ENCODE results near the gene PAF1. TPM values are rescaled to one million over a fixed set of nuclear protein-coding genes. Genes with fewer than 3 reads are reported as not detected.

Gene PAF1
- total RNA-seq = 10 to 100 TPM; 44.0 to 47.2 TPM

DNA sequence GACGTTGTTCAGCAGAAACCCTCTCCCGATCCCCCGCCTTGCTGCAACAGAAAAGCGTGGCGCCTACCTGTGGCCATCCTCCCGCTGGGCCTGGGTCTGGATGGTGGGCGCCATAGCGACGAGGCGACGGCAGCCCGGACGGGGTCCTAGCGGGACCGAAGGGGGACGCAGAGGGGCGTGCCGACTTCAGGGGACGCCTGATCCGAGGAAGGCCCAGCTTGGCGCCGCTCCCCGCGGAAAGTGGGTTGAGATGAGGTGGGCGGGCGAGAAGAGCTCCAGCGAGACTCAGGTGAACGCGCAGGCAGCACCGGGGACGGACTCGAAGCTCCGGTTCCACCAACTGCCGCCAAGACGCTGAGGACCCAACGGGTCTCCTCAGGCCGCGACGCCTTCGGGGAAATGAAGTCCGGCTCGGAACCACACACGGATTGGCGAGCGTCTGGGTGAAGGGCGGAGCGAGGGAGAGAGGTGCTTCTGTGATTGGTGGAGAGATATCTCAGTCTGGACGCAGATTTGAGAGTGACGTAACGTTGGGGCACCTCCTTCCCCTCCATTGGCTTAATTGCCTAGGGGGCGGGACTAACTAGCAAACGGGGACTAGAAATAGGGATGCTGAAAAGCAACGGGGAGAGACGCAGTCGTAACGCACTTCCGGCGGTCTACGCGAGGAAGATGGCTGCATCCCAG, at the start of gene PAF1, which contains the start of gene MED29:
Gene PAF1 (minus strand): TSS at position 356 of the 687 bp plus-strand sequence. CDS start 242 bp downstream, at position 114.
Gene MED29 (plus strand): TSS at position 628 of the 687 bp plus-strand sequence. CDS start 45 bp downstream, at position 673.
- ChIA-PET POLR2A (interaction anchor here (0.9 to 3.4 kb wide), 28 partner anchors 12 to 549 kb away, joined by 3 to 60 read pairs (median 4); partner anchors contain the start of genes DLL3, EID2, GMFG and IFNL4), CTCF (interaction anchor here (0.5 to 3.9 kb wide), 11 partner anchors 11 to 800 kb away, joined by 3 to 34 read pairs (median 4); partner anchors contain the start of genes PLEKHG2, RPS16 and SAMD4B)
- peak; percentile 97 for DNase-seq
- Mint-ChIP-seq H3K27me3 (no peaks in the 10 kb centered on the region), H3K27ac (peak within 1 kb of the TSS; percentile 97), H3K4me3 (peak within 1 kb of the TSS; percentile 90), H3K9me3 (no peaks in the 10 kb centered on the region), H3K4me1 (peaks cover 51% of the 10 kb centered on the region), H3K36me3 (ENCODE audit: low read depth) (peaks cover 54% of the 10 kb centered on the region)

DNA sequence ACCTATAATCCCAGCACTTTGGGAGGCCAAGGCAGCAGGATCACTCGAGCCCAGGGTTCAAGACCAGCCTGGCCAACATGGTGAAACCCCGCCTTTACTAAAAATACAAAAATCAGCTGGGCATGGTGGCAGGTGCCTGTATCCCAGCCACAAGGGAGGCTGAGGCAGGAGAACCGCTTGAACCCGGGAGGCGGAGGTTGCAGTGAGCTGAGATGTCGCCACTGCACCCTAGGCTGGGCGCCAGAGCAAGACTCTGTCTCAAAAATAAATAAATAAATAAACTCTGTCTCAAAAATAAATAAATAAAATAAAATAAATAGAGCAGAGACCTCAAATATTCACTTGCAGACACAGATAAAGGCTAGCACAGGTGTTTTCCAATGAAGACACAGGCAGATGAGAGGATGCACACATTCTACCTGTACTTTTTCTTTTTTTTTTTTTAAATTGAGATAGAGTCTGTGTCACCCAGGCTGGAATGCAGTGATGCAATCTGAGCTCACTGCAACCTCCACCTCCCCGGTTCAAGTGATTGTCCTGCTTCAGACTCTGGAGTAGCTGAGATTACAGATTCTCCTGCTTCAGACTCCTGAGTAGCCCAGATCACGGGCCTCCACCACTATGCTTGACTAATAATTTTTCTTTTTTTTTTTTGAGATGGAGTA, 47.5 kb upstream of the PAF1 start:
- H3K27me3 Mint-ChIP-seq = no peaks in the 10 kb centered on the region
- CTCF ChIA-PET = interaction anchor here (0.6 to 4.6 kb wide), 6 partner anchors 36 to 917 kb away, joined by 3 to 61 read pairs (median 4); partner anchors contain the start of gene EID2B
- H3K36me3 Mint-ChIP-seq (ENCODE audit: low read depth) = peaks cover 26% of the 10 kb centered on the region
- H3K27ac Mint-ChIP-seq = no peak overlapping the region
- peaks cover 43% of the 10 kb centered on the region for H3K4me1 Mint-ChIP-seq
- no peak overlapping the region for H3K4me3 Mint-ChIP-seq
- POLR2A ChIA-PET = interaction anchor here (1.0 kb wide), 2 partner anchors 31 to 42 kb away, joined by 3 read pairs; partner anchors contain the start of gene TIMM50
- DNase-seq = no peak
- H3K9me3 Mint-ChIP-seq = no peaks in the 10 kb centered on the region

DNA sequence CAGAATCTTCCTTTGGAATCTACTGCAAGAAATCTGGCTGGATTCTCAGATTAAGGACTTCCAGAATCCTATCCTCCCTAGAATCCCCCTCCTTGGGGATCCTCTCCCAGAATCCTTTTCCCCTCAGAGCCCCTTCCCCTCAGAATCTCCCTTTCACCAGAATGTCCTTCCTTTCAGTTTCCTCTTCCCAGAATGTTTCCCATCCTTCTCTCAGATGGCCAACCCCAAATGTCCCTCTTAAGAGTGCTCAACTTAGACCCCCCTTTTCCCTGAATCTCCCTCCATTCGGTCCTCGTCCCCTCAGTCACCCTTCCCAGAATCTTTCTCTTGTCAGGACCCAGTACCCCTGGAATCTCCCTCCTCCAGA, 45.4 kb upstream of the PAF1 start:
- no peak for DNase-seq
- no peaks in the 10 kb centered on the region for H3K9me3 Mint-ChIP-seq
- peaks cover 61% of the 10 kb centered on the region for H3K4me1 Mint-ChIP-seq
- peak overlapping the region; percentile 98 for H3K27ac Mint-ChIP-seq
- ChIA-PET CTCF (interaction anchor here (0.9 to 1.9 kb wide), 15 partner anchors 9 to 534 kb away, joined by 3 to 25 read pairs (median 6); partner anchors contain the start of genes EID2B, GMFG, MED29 and PAF1), POLR2A (interaction anchor here (0.6 to 6.8 kb wide), 45 partner anchors 9 to 1828 kb away, joined by 3 to 157 read pairs (median 5); partner anchors contain the start of genes ACTN4, EID2, EID2B and GMFG)
- peak overlapping the region; percentile 99 for H3K4me3 Mint-ChIP-seq
- no peaks in the 10 kb centered on the region for H3K27me3 Mint-ChIP-seq
- H3K36me3 Mint-ChIP-seq (ENCODE audit: low read depth) = peaks cover 38% of the 10 kb centered on the region

DNA sequence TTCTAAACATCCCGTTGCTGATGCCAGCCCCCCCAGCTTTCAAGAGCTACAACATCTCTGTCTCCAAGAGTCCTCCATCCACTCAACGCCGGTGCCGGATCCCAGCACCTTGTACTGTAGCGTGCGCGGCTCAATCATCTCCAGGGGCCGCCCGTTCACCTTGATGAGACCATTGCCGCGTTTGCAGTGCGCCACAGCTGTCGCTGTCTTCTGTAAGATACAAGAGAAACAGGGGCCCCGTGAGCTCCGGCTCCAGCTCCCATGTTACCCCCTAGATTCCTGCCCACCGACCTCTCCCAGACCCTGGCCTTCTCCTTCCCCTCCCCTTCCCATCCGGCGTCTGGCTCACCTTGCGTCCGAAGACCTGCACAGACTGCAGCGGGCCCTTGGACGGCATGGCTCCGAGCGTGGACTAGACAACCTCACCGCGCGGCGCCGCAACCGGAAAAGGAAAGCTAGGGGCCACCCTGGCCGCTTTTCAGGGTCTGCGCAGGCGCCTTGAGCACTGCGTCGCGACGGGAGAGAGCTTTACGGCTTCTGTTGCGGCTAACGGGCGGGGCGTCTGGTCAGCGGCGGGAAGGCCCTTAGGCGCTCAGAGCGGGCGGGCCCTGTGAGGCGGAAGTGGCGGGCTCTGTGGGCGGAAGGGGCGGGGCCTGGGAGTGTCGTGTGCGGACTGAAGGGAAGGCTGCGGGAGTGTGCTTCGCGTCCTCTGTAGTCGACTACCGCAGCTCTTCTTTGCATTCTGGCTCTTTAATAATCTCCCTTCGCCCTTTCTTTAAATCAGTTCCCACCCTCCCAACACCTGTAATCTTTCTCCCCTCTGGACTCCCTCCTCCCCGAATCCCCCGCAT, 44.8 kb upstream of the PAF1 start, which contains the start of gene RPS16:
Gene RPS16 (minus strand): TSS at position 451 of the 851 bp plus-strand sequence. CDS start 54 bp downstream, at position 397.
- ChIA-PET CTCF (interaction anchor here (0.6 to 1.9 kb wide), 17 partner anchors 9 to 535 kb away, joined by 3 to 25 read pairs (median 5); partner anchors contain the start of genes EID2B, GMFG, MED29 and PAF1), POLR2A (interaction anchor here (0.6 to 6.8 kb wide), 46 partner anchors 9 to 1829 kb away, joined by 3 to 157 read pairs (median 5); partner anchors contain the start of genes ACTN4, EID2, EID2B and GMFG)
- Mint-ChIP-seq H3K27me3 (no peaks in the 10 kb centered on the region), H3K9me3 (no peaks in the 10 kb centered on the region), H3K4me3 (peak within 1 kb of the TSS; percentile 99), H3K4me1 (peaks cover 64% of the 10 kb centered on the region), H3K36me3 (ENCODE audit: low read depth) (peaks cover 44% of the 10 kb centered on the region), H3K27ac (peak within 1 kb of the TSS; percentile 98)
- DNase-seq = peak; percentile 99

DNA sequence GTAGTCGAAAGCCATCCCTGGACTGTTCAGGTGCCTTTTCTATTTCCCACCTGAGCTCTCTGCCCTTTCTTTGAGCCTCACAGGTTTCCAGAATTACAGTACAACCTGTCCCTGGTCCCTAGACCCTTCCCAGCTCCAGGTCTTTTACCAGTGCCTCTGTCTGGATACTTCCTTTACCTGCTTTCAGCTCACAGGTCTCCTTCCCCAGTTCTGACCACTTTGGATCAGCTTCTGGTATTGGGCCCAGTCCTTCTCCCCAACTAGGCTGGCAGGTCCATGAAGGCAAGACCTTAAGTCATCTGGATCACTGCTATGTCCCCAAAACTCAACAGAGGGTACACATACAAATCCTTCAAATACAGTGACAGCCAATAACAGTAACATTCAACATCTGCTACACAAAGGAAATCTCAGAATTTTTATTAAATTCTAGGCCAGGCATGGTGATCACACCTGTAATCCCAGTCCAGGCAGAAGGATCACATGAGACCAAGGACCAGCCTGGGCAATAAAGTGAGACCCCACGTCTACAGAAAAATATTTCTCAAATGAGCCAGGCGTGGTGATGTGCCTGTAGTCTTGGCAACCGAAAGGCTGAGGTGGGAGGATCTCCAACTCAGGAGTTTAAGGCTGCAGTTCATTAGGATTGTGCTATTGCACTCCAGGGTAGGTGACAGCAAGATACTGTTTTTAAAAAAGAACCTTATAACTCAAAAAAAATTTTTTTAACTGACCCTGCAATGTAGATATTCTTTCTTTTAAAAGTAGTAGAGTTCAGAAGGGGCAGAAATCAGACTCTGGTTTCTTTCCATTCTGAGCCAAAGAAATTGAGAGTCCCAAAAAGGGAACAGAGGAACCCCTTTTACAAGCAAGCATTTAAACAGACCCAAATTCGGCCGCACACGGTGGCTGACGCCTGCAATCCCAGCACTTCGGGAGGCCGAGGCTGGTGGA, 43.5 kb upstream of the PAF1 start:
- ChIA-PET CTCF (interaction anchor here (0.6 to 1.9 kb wide), 14 partner anchors 11 to 536 kb away, joined by 3 to 25 read pairs (median 8); partner anchors contain the start of genes EID2B, GMFG, MED29 and PAF1), POLR2A (interaction anchor here (1.0 to 6.8 kb wide), 20 partner anchors 8 to 222 kb away, joined by 3 to 157 read pairs (median 14); partner anchors contain the start of genes EID2B, GMFG, MED29 and PAF1)
- H3K4me1 Mint-ChIP-seq = peaks cover 65% of the 10 kb centered on the region
- peak overlapping the region; percentile 99 for H3K4me3 Mint-ChIP-seq
- peaks cover 45% of the 10 kb centered on the region for H3K36me3 Mint-ChIP-seq (ENCODE audit: low read depth)
- H3K9me3 Mint-ChIP-seq = no peaks in the 10 kb centered on the region
- H3K27ac Mint-ChIP-seq = peak overlapping the region; percentile 98
- no peak for DNase-seq
- H3K27me3 Mint-ChIP-seq = no peaks in the 10 kb centered on the region

DNA sequence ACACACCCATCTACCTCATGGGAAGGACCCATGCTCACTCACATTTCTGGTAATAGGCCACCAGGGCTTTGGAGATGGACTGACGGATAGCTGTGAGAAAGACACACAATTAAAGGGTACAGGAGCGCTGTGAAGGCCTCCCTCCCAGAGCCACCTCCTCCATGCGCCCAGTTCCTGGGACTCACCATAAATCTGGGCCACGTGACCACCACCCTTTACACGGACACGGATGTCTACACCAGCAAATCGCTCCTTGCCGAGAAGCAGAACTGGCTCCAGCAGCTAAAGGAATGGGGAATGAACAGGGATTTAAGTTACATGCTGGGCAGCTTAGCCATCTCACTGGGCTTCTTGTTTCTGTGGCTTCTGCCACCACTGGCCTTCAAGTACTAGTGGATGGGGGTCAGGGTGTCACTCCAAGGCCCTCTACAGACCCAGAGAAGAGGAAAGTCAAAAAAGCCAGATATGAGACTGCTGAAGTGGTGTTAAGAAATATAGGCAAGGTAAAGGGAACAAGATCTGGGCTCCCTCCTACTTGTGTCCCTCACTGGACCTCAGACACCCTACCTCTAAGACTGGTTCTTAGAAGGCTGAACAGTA, 42.7 kb upstream of the PAF1 start:
- Mint-ChIP-seq H3K36me3 (ENCODE audit: low read depth) (peaks cover 45% of the 10 kb centered on the region), H3K27me3 (no peaks in the 10 kb centered on the region), H3K9me3 (no peaks in the 10 kb centered on the region), H3K4me1 (peaks cover 67% of the 10 kb centered on the region), H3K4me3 (peak overlapping the region; percentile 99), H3K27ac (peak overlapping the region; percentile 98)
- ChIA-PET CTCF (interaction anchor here (0.7 to 0.9 kb wide), 2 partner anchors 22 to 35 kb away, joined by 3 read pairs; no protein-coding TSS in a partner anchor), POLR2A (interaction anchor here (1.1 to 6.8 kb wide), 7 partner anchors 12 to 98 kb away, joined by 3 to 157 read pairs (median 13); partner anchors contain the start of genes GMFG, MED29, PAF1 and SUPT5H)
- no peak for DNase-seq

DNA sequence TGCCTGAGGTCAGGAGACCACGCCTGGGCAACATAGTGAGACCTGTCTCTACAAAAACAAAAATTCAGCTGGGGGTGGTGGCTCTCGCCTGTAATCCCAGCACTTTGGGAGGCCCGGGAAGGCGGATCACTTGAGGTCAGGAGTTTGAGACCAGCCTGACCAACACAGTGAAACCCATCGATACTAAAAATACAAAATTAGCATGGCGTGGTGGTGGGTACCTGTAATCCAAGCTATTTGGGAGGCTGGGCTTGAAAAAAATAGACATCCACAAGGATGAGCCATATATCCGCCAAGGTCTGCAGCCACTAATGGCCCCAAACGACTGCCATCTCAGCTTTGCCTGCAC, 41.7 kb upstream of the PAF1 start:
- DNase-seq = no peak
- H3K9me3 Mint-ChIP-seq = no peaks in the 10 kb centered on the region
- peaks cover 45% of the 10 kb centered on the region for H3K36me3 Mint-ChIP-seq (ENCODE audit: low read depth)
- CTCF ChIA-PET = interaction anchor here (1.1 kb wide), 1 partner anchor 34 kb away, joined by 3 read pairs; no protein-coding TSS in a partner anchor
- H3K27me3 Mint-ChIP-seq = no peaks in the 10 kb centered on the region
- H3K27ac Mint-ChIP-seq = peak overlapping the region; percentile 98
- no peak overlapping the region for H3K4me3 Mint-ChIP-seq
- H3K4me1 Mint-ChIP-seq = peaks cover 67% of the 10 kb centered on the region
- POLR2A ChIA-PET = interaction anchor here (0.9 to 6.8 kb wide), 8 partner anchors 13 to 97 kb away, joined by 3 to 157 read pairs (median 4); partner anchors contain the start of genes GMFG, MED29, SAMD4B and ZFP36

DNA sequence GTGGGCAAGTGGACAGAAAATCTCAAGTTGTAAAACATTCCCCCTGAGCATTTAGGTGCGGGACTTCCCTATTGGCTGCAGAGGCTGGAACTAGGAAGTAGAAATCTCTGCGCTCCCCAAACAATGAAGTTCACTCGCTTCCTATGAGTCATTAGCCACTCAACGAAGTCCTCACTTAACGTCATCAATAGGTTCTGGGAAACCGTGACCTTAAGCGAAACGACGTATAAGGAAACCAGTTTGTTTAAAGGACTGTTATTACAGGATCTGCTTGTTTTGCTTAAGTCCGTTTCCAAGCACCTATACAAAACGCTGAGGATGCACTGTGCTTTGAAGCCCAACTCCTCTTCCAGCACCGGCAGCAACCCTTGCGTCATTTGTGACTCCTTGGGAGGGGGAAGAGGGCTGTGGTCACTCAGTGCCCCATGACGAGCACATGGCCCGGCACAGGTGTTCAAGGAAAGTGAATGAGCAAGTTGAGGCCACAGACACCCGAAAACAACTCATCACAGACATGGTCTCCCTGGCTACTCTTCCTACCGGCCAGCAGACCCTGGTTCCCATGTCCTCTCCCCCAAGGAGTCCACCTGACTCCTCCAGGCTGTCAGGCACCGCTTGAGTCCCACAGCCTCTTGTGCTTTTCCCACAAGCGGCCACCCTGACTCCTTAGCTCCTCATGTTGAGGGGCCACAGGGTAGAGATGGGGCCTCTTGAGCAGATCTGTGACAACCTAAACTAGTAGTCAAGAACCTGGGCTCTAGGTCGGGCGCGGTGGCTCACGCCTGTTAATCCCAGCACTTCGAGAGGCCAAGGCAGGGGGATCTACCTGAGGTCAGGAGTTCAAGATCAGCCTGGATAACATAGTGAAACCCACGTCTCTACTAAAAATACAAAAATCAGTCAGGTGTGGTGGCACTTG, 40.0 kb upstream of the PAF1 start:
- DNase-seq = peak; percentile 86
- Mint-ChIP-seq H3K4me3 (peak overlapping the region; percentile 61), H3K4me1 (peaks cover 55% of the 10 kb centered on the region), H3K27ac (peak overlapping the region; percentile 97), H3K9me3 (no peaks in the 10 kb centered on the region), H3K36me3 (ENCODE audit: low read depth) (peaks cover 46% of the 10 kb centered on the region), H3K27me3 (no peaks in the 10 kb centered on the region)
- POLR2A ChIA-PET = interaction anchor here (1.2 to 6.8 kb wide), 3 partner anchors 14 to 90 kb away, joined by 3 to 157 read pairs (median 5); partner anchors contain the start of genes SUPT5H and ZFP36
- CTCF ChIA-PET = no interaction called here

DNA sequence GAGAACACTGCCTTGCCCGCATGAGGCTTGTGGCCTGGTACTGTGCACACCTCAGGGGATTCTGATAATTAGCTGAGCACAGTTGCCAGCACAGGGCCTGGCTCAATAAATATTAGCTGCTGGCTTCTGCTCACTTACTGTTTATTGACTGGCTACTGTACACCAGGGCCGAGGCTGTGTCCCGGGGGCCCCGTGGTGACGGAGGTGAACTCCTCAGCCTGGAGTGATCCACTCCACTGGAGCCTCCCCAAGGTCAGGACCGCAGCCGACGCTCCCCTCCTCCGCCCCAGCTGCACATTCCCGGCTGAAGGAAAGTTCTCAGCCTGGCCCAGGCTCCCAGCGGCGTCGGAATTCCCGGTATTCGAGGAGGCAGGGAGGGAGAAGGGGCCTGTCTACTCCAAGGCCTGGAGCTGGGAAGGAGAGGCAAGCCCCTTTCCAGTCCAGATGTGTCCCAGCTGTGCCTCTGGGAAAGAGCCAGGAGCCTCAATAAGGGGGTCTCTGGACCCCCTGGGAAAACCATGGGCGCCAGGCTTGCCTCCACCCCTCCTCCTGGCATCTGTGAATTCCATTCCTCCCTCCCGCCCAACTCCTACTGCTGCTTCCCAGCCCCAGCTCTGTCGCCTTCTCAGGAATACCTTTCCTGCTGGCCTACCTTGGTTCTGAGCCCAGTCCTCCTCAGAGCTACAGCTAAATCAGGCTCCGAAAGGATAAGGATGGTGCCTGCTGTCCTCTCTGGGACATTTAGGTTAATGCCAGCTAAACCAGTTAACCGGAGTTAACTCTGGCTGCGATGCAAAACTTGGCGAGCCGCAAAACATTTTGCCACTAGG, 37.6 kb upstream of the PAF1 start:
- DNase-seq = no peak
- Mint-ChIP-seq H3K36me3 (ENCODE audit: low read depth) (peaks cover 39% of the 10 kb centered on the region), H3K27ac (no peak overlapping the region), H3K4me1 (peaks cover 34% of the 10 kb centered on the region), H3K27me3 (no peaks in the 10 kb centered on the region), H3K9me3 (no peaks in the 10 kb centered on the region), H3K4me3 (no peak overlapping the region)
- ChIA-PET POLR2A (interaction anchor here (0.6 to 3.0 kb wide), 9 partner anchors 7 to 52 kb away, joined by 3 to 18 read pairs (median 4); partner anchors contain the start of genes MED29, PAF1, RPS16 and SUPT5H), CTCF (no interaction called here)

Measured in activated CD4-positive, alpha-beta memory T cell treated with anti-CD3 and anti-CD28 coated beads, Interleukin-2, amount 10 ng/mL, durations not matched to agents 7 days and 5 days (primary cell).